HEK293T (cell line): ENCODE measurements around the gene GOLGA6L24.
"Not testable (repeated sequence)": the region's sequence is repeated elsewhere in the genome, so short reads cannot be mapped to it uniquely, and the experiment has no call there.

Experiments
- BHLHE40 ChIP-seq: fragments of 450-650 bp; IDR thresholded peaks from 2 replicates; pipeline ENCODE4 v1.6.1; 2016; ENCODE audit warnings: mild to moderate bottlenecking, moderate library complexity, borderline replicate concordance
- ELF4 ChIP-seq: fragments of 450-650 bp; IDR thresholded peaks from 2 replicates; pipeline ENCODE4 v1.6.1; 2017; ENCODE audit warnings: antibody characterized with exemption
- FOXK2 ChIP-seq: fragments of 450-650 bp; IDR thresholded peaks from 2 replicates; pipeline ENCODE4 v1.6.1; 2016; ENCODE audit warnings: mild to moderate bottlenecking
- TF ChIP-seq, protein P1 (sequence below): fragments of 450-650 bp; IDR thresholded peaks from 2 replicates; pipeline ENCODE4 v1.6.1; 2016

DNA sequence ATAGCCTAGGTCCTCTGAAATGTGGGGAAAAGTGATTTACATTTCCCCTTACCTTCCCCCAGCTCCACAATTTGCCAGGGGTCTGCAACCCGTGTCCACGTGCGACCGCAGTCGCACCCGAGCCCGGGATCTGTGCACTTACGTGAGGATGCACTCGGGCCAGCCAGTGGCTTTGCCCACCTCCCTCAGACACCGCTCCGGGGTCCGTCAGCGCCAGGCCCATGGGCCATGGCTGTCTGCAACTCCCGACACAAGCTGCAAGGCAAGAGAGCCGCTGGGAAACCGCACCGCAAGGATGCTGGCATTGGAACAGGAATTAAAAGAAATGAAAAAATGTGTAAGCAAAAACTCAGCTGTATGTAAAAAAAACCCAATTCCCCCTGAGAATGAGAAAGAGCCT, 7.6 kb upstream of the GOLGA6L24 start:
- TF ChIP-seq BHLHE40, ELF4, FOXK2: not testable (repeated sequence)
- TF ChIP-seq, protein P1, sequence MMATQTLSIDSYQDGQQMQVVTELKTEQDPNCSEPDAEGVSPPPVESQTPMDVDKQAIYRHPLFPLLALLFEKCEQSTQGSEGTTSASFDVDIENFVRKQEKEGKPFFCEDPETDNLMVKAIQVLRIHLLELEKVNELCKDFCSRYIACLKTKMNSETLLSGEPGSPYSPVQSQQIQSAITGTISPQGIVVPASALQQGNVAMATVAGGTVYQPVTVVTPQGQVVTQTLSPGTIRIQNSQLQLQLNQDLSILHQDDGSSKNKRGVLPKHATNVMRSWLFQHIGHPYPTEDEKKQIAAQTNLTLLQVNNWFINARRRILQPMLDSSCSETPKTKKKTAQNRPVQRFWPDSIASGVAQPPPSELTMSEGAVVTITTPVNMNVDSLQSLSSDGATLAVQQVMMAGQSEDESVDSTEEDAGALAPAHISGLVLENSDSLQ, result not testable (repeated sequence)
